Activated T-cell treated with anti-CD3 and anti-CD28 coated beads for 48 hours (primary cell): ENCODE measurements around the gene COL20A1.

Experiments used
- DNase-seq: peaks from one replicate; pipeline ENCODE4 v3.0.0-alpha.2; 2020; ENCODE audit warnings: low read depth

Gene COL20A1

DNA sequence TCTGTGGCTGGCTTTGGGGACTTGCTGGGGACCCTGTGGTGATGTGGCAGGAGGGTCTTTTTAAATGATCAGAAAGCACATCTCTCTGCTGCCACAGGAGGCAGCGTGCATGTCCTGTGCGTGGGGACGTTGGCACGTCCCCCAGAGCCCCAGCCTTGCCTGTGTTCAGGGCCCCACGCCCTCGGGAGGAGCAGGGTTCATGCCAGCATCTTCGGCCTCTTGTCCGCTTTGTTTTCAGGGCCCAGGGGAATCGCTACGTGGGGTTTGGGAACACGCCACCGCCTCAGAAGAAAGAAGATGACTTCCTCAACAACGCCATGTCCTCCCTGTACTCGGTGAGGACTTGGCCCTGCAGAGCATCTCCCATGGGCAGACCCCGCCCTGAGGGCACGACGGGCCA is 14.3 kb upstream of the COL20A1 start:
- no peak for DNase-seq

DNA sequence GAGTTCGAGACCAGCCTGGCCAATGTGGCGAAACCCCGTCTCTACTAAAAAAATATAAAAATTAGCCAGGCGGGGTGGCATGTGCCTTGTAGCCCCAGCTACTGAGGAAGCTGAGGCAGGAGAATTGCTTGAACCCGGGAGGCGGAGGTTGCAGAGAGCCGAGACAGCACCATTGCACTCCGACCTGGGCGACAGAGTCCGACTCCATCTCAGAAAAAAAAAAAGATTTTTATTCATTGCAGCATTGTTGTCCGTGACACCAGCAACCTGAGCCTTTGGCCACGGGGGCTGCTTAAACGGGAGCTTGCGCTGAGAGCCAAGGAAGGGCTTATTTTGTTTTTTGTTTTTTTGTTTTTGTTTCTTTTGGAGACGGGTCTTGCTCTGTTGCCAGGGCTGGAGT is 13.1 kb upstream of the COL20A1 start:
- no peak for DNase-seq

- DNase-seq, result no peak
Observed at GRCh38 chr20:63280371-63280770, 12.6 kb upstream of the COL20A1 start.

- DNase-seq, result no peak
Observed at GRCh38 chr20:63280929-63281545, 11.9 kb upstream of the COL20A1 start.

DNA sequence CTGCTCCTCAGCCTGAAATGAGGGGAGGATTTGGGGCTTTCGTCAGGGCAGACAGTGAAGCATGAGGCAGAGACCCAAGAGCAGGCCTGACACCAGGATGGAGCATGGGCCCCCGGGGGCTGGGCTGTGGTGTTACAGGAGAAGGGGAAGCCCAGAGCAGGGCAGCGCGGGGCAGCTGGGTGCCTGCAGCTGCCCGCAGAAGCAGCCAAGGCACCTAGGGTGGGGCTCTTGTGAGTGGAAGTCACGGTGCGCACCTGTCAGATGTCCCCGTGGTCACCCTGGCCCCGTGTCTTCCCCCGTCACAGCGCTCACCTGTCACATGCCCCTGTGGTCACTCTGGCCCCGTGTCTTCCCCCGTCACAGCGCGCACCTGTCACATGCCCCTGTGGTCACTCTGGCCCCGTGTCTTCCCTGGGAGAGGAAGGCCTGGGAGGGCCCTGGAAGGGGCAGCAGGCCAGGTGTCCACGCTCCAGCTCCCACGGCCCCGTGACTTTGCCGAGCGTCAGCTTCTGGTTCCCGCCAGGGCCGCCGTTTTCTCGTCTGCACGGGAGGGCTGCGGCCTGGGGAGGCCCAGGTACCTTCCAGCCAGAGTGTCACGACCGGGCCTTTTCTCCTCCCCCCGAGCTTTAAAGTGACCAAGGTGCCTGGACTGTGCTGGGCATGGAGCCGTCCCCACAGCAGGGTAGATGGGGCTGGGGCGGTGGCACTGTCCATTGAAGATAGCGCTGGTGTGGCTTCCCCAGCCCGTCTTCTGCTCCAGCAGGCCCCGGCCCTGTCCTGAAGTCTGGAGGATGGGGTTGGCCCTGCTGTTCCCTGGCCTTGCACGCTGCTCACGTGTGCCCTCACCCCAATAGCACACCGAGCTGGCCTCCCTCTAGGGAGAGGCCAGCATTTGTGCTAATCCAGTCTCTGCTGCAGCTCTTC is 11.0 kb upstream of the COL20A1 start:
- DNase-seq, result no peak

DNA sequence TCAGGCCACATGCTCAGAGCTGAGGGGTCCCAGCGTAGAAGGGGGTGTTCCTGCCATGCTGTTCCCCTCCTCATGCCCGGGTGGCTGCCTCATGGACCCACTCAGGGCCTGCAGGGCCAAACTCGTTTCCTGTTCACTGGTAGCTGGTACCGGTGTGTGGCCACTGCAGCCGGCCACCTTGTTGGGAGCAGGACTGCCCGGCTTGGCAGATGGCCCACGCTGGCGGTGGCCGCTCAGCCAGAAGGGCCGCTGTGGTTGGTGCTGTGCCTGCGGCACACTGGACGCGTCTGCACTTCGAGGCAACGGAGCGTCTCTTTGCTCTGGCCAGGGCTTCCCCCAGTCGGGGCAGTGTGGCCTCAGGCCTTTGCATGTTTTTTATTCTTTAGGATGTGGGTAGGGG is 10.0 kb upstream of the COL20A1 start:
- DNase-seq, result no peak

DNA sequence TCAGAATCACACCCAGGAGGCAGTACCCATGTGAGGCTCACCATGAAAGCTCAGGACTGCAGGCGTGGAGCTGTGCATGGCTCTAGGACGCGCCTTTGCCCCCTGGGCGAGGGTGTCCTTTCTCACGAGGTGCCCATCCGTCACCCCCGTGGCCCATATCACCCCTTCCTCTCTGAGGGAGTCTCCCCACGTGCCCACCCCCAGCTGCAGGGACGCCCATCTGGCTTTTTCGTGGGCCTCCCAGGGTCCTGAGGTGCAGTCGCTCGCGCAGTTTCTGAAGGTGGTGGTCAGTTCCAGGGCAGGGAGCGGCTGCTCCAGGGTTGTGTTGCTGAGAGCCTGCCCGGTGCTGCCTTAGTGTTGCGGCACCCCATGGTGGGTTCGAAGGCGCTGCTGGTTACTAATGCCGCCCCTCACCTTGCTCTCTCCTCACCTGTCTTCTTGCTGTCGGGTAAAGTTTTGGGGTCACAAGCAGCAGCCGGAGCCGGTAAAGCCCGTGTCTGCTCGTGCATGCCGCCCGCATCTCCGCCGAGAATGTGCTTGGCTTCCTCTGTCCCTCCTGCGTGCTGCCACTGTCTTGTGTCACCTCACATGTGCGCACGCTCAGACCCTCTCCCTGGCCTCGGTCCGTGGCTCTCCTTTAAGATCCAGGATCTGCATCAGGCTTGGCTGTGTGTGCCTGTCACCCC is 9.4 kb upstream of the COL20A1 start:
- no peak for DNase-seq

DNA sequence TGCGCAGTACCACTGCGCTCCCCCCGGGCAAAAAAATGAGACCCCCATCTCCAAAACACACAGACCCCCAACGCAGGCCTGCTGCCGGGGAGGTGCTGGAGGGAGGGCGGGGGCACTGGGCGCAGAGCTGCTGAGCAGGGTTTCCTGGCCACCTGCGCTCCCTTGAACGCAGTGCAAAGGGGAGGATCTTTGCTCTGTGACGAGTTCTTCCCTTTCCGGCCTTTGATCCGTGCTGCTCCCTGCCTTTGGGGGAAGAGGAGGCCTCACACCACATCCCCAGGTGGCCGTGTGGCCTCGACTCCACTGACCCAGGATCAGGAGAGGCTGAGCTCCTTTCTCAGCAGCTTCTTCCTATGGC is 8.9 kb upstream of the COL20A1 start:
- no peak for DNase-seq

GRCh38 chr20:63284544-63284949 is 8.4 kb upstream of the COL20A1 start:
- DNase-seq, result no peak

GRCh38 chr20:63284981-63285524 is 7.9 kb upstream of the COL20A1 start:
- DNase-seq, result no peak

DNA sequence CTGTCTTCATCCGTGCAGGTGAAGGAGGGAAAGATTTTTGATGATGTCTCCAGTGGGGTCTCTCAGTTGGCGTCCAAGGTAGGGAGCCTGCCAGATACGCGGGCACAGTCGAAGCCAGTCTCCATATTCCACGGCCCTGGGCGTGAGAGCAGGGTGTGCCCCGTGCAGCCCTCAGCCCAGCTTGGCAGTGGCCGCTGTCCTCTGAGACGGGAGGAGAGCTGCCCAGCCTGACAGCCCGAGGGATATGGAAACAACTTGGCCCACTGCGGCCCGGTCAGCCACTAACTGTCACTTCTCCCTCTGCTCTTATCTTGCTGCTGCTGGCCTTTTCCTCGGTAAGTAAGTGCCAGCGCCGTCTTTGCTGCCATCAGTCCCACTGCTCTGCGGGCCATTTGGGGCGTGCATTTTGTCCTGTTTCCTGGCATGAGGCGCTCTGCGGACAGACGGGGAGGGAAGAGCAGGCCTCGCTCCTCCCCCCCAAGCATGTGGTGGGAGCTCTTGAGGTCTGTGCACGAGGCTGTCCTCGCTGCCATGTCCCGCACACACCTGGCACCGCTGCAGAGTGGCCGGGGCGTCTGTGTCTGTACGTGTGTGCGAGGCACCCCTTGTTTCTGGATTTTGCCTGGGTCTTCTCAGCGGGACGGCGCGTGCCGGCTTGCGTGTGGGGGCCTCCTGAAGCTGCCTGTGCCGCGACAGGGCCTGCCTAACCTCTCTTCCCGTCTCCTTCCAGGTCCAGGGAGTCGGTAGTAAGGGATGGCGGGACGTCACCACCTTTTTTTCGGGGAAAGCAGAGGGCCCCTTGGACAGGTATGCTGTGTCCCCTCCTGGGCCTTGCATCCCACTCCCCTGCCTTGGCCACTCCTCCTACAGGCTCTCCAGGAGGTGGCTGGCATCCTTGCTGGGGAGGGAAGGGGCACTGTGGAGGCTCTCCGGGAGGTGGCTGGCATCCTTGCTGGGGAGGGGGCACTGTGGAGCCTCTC is 7.1 kb upstream of the COL20A1 start:
- DNase-seq, result no peak

DNA sequence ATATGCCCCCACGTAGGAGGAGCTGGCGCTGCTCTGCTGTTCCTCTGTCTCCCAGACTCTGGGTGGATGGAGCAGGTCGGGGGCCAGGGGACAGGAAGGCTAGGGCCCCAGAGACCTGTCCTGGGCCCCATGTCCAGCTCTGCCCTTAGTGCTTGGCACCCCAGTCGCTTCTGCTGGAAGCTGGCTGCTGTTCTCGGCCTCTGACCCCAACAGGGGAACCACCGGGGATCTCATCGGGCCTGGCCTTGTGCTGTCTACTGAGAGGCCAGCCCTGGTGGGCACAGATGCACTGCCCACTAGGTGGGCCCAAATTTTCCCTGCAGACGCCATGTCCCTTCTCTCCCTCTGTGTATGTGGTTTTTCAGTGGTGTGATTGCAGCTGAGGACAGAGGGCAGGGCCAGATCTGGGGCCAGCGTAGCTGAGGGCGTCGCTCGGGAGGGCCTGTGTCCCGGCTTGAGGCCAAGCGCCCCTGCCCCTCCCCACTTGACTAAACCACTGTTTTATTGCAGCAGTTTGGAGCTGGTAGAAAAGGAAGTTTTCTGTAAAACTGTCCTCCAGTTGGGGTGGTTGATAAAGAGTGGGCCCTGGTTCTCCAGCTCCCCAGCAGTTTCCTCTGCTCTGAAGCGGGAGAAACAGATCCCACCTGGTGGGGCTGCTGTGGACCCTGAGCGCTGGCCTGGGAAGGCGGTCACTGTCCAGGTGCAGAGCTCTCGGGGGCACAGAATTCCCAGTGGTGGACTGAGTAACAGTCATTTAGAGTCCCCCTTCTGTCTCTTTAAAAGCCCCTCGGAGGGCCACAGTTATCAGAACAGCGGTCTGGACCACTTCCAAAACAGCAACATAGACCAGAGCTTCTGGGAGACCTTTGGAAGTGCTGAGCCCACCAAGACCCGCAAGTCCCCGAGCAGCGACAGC is 5.9 kb upstream of the COL20A1 start:
- DNase-seq, result no peak

DNA sequence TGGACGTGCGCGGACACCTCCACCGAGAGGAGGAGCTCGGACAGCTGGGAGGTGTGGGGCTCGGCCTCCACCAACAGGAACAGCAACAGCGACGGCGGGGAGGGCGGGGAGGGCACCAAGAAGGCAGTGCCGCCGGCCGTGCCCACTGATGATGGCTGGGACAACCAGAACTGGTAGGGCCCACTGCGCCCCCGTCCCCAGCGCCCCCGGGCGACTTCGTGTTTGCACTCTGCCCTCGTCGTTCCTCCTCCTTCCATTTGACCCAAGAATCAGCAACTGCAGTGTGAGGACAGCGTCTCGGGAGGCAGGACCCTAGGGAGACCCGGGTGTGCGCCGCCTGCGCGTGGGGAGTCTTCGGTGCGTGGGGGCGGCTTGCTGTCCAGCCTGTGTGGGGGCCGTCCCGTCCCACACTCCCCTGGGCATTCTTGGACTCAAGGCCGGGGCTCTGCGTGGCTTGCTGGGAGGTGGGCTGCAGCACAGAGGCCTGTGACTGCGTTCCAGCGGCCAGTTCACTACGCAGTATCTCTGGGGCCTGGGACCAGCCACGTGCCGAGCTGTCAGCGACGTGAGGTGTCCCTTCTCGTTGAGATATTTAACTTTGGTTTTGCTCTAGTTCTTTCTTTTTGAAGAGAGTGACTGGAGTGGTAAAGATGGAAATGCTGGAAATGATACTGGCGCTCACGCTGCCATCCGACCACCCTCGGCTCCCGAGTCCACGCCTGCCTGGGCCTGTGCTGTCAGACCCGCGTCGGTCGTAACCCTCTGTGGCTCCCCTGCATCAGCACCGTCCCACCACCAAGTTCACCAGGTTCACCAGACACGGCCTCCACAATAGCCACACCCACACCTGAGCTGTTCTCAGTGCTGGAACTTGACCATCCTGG is 5.0 kb upstream of the COL20A1 start:
- DNase-seq, result no peak

GRCh38 chr20:63288581-63289251 is 4.3 kb upstream of the COL20A1 start:
- DNase-seq, result no peak

- no peak for DNase-seq
Observed at GRCh38 chr20:63289311-63290135, 3.5 kb upstream of the COL20A1 start.

- DNase-seq, result no peak
Observed at GRCh38 chr20:63290136-63290676, 2.8 kb upstream of the COL20A1 start.

- DNase-seq, result peak; percentile 71
Observed at GRCh38 chr20:63290677-63291472, 2.1 kb upstream of the COL20A1 start.
